MCF 10A (cell line): Measurements from ENCODE around the gene OR2F2. TPM values are rescaled to one million over a fixed set of nuclear protein-coding genes. Genes with fewer than 3 reads are reported as not detected.

Experiments used
- BruUV-seq: library from RNA; stranded (reverse); fragments of 400-500 nt; replicated peaks from 2 replicates; lab custom pipeline; 2021; lab: Mats Ljungman, UMichigan
- CTCF ChIA-PET: fragments of 300-600 bp; sonication (Branson Sonifier 250); formaldehyde crosslinking; extraction: SDS; loops from one replicate; lab custom pipeline; 2021; ENCODE audit warnings: antibody characterized with exemption, inconsistent platforms; lab: Yijun Ruan, JAX
- POLR2A ChIA-PET: fragments of 300-600, 350-650 bp; sonication (Branson Sonifier 250); formaldehyde crosslinking; extraction: SDS; loops from one replicate; lab custom pipeline; 2020; ENCODE audit warnings: antibody characterized with exemption, inconsistent platforms; lab: Yijun Ruan, JAX
- DNase-seq: peaks from one replicate; pipeline ENCODE4 v3.0.0-alpha.2; 2018; ENCODE audit not compliant: unreplicated experiment
- H3K27ac Mint-ChIP-seq: one replicate; pipeline ENCODE4 v1.8.0; 2022; ENCODE audit warnings: mild to moderate bottlenecking, low read depth, mixed read lengths; ENCODE audit not compliant: unreplicated experiment
- H3K27me3 Mint-ChIP-seq: one replicate; pipeline ENCODE4 v1.8.0; 2022; ENCODE audit warnings: mixed read lengths; ENCODE audit not compliant: insufficient read depth, unreplicated experiment
- H3K36me3 Mint-ChIP-seq: one replicate; pipeline ENCODE4 v1.8.0; 2022; ENCODE audit warnings: mild to moderate bottlenecking, moderate library complexity, mixed read lengths; ENCODE audit not compliant: insufficient read depth, unreplicated experiment
- H3K4me1 Mint-ChIP-seq: one replicate; pipeline ENCODE4 v1.8.0; 2022; ENCODE audit warnings: mixed read lengths; ENCODE audit not compliant: insufficient read depth, unreplicated experiment
- H3K4me3 Mint-ChIP-seq: one replicate; pipeline ENCODE4 v1.8.0; 2022; ENCODE audit warnings: mild to moderate bottlenecking, moderate library complexity, mixed read lengths; ENCODE audit not compliant: unreplicated experiment
- H3K9me3 Mint-ChIP-seq: one replicate; pipeline ENCODE4 v1.8.0; 2022; ENCODE audit warnings: mixed read lengths; ENCODE audit not compliant: unreplicated experiment
- CTCF ChIP-seq: fragments of 200-600 bp; IDR thresholded peaks from one replicate; pipeline ENCODE4 v1.8.0; 2022; ENCODE audit warnings: antibody characterized with exemption, mild to moderate bottlenecking; ENCODE audit not compliant: unreplicated experiment
- intact Hi-C: fragments of 100-400 bp; cut with micrococcal nuclease; formaldehyde crosslinking; loops from 2 replicates; pipeline ENCODE4 v1.14.1; 2022
- total RNA-seq: library from RNA; stranded (reverse); gene quantifications from 2 replicates; pipeline ENCODE4 v1.2.3, GENCODE V29; 2022

OR2F2 gene
- total RNA-seq, 1 experiment from 2014 or later, result not detected

DNA sequence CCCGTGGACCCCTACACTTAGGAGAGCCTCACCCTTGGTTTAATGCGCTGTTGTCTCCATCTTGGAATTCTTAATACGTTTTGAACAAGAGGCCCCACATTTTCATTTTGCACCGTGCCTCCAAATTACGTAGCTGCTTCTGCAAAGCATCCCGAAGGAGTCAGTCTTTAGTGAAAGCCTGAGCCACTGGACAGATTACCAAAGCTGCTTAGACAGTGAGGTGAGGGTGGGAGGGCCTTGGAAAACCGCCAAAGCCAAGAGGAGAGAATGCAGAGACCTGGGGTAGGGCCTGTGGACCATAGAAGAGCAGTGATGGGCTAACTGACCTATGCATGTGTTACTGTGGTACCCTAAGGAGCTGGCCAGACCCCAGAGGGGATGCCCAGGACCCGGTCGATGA is 28.9 kb upstream of the OR2F2 start:
- CTCF ChIA-PET, result no interaction called here
- H3K27ac Mint-ChIP-seq, result no peak overlapping the region
- no peaks in the 10 kb centered on the region for H3K27me3 Mint-ChIP-seq
- H3K4me3 Mint-ChIP-seq, result no peak overlapping the region
- POLR2A ChIA-PET, result no interaction called here
- no peak for DNase-seq
- no peaks in the 10 kb centered on the region for H3K9me3 Mint-ChIP-seq
- TF ChIP-seq CTCF, result no peak
- H3K36me3 Mint-ChIP-seq, result no peaks in the 10 kb centered on the region
- intact Hi-C loops, result no loop called here
- BruUV-seq, result no TSS peak
- peaks cover 13% of the 10 kb centered on the region for H3K4me1 Mint-ChIP-seq

DNA sequence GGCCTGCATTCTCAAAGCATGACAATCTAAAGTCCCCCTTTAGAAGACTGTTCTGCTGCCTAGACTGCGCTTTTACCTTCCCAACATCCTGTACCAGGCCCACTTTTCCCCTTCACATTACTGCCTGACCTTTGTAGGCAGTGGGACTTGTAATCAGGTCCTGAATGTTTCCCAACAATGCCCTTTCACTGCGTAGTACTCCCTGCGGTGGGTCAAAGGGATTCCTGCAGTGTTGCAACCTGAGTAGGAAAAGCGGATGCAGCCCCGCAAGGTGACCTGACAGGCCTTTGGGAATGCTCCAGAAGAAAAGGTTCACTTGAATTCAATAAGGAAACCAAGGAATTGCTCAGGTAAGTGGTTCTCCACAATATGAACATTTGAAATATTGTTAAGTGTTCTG is 28.1 kb upstream of the OR2F2 start:
- Mint-ChIP-seq H3K36me3 (no peaks in the 10 kb centered on the region), H3K27me3 (no peaks in the 10 kb centered on the region), H3K9me3 (no peaks in the 10 kb centered on the region), H3K4me3 (no peak overlapping the region), H3K4me1 (peaks cover 13% of the 10 kb centered on the region), H3K27ac (no peak overlapping the region)
- TF ChIP-seq CTCF, result no peak
- DNase-seq, result no peak
- intact Hi-C loops, result no loop called here
- ChIA-PET CTCF (interaction anchor here (0.6 kb wide), 1 partner anchor 122 kb away, joined by 4 read pairs; no protein-coding TSS in a partner anchor), POLR2A (no interaction called here)
- no TSS peak for BruUV-seq

DNA sequence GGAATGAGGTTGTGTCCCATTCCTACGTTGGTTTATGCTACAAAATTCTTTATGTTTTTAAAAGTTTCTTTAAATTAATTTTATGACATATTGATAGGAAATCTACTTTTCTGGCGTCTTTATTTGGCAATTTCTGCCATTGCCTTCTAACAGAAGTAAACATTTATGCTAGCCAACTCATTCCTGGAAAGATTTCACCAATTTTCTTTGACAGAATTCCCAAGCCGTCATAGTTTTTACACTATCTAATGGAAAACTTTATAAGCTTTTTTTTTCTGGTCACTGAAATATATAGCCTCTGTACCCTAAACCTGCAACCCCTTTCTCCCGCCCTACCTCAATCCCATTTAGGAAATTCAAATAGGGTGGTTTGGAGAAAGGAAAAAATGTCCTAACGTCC is 26.9 kb upstream of the OR2F2 start:
- ChIA-PET POLR2A (no interaction called here), CTCF (interaction anchor here (0.6 kb wide), 1 partner anchor 537 kb away, joined by 3 read pairs; no protein-coding TSS in a partner anchor)
- no peak overlapping the region for H3K4me3 Mint-ChIP-seq
- intact Hi-C loops, result no loop called here
- DNase-seq, result no peak
- no peak for TF ChIP-seq CTCF
- no TSS peak for BruUV-seq
- no peaks in the 10 kb centered on the region for H3K27me3 Mint-ChIP-seq
- no peak overlapping the region for H3K27ac Mint-ChIP-seq
- no peaks in the 10 kb centered on the region for H3K36me3 Mint-ChIP-seq
- H3K9me3 Mint-ChIP-seq, result no peaks in the 10 kb centered on the region
- H3K4me1 Mint-ChIP-seq, result peaks cover 8% of the 10 kb centered on the region

- Mint-ChIP-seq H3K9me3 (no peaks in the 10 kb centered on the region), H3K27ac (no peak overlapping the region), H3K36me3 (no peaks in the 10 kb centered on the region), H3K4me3 (no peak overlapping the region), H3K27me3 (no peaks in the 10 kb centered on the region), H3K4me1 (peaks cover 8% of the 10 kb centered on the region)
- intact Hi-C loops, result no loop called here
- POLR2A ChIA-PET, result interaction anchor here (2.7 kb wide), 1 partner anchor 8 kb away, joined by 31 read pairs; the partner anchor contains the start of gene TCAF1
- DNase-seq, result no peak
- CTCF ChIA-PET, result interaction anchor here (1.0 to 1.8 kb wide), 2 partner anchors 8 to 112 kb away, joined by 3 to 7 read pairs; partner anchors contain the start of gene TCAF1
- TF ChIP-seq CTCF, result no peak
- BruUV-seq, result no TSS peak
Observed at GRCh38 chr7:143909863-143910262, 25.2 kb upstream of the OR2F2 start.
